ENCODE data around the gene TLCD2. TPM values are rescaled to one million over a fixed set of nuclear protein-coding genes. Genes with fewer than 3 reads are reported as not detected.
A peak's percentile ranks its signal among the peaks of the same experiment; 100 is the strongest.

TLCD2 gene
- total and polyA plus RNA-seq, 2 of the 13 experiments (the other 11 are each of a cell fraction or from before 2014, with no cell fraction given) = 0.90 to 1.1 TPM

GRCh38 chr17:1716076-1716911, 6.1 kb upstream of the TLCD2 start (continued):
- TF ChIP-seq UBTF (CRISPR knock-in tag; IDR thresholded peaks at IDR 0.05) (no peak), TP53 (CRISPR knock-in tag; conservative IDR thresholded peaks at IDR 0.05) (no peak), ZNF646 (CRISPR knock-in tag; IDR thresholded peaks at IDR 0.05) (no peak), POLR2AphosphoS5 (IDR thresholded peaks at IDR 0.05; ENCODE audit: low read depth, low read length) (peak; percentile 65), ZNF776 (CRISPR knock-in tag; IDR thresholded peaks at IDR 0.05) (no peak), ZNF567 (CRISPR knock-in tag; IDR thresholded peaks at IDR 0.05; ENCODE audit: borderline replicate concordance) (no peak), ZNF512B (CRISPR knock-in tag; IDR thresholded peaks at IDR 0.05; ENCODE audit: borderline replicate concordance) (no peak), ZMYM4 (CRISPR knock-in tag; IDR thresholded peaks at IDR 0.05) (peak; percentile 9; the same call in 1 of the 2 replicates), FOSL2 (CRISPR knock-in tag; IDR thresholded peaks at IDR 0.05) (peak; percentile 51), ZNF263 (CRISPR knock-in tag; IDR thresholded peaks at IDR 0.05) (0 out of 2 replicates have a peak, but pooled peaks have one; percentile 22)

Data from HepG2 (cell line).